ENCODE data around the gene DCLK1. TPM values are rescaled to one million over a fixed set of nuclear protein-coding genes. Genes with fewer than 3 reads are reported as not detected.
"Not testable (repeated sequence)": the region's sequence is repeated elsewhere in the genome, so short reads cannot be mapped to it uniquely, and the experiment has no call there.

Gene DCLK1
- total RNA-seq, 1 donor from 2014 or later, result 4.5 TPM

DNA sequence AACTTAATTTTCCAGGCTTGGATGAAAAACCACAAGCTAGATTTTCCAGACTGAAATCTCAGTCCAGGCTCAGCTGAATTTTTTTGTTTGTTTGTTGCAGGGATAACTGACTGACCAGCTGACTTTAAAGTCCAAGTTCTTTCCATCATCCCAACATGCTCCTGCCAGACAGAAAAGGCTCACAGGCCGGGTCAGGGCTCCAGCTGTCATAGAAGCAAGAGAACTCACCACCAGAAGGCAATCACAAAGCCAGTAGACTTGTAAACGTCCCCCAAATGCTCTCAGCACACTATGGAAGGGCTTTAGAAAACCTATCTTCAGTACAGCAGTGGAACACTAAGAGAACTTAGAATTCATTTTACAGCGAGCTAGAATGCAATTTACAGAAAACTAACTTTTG is 25.5 kb downstream of the DCLK1 start:
- H3K4me1 ChIP-seq, result no peaks in the 10 kb centered on the region
- no peaks in the 10 kb centered on the region for H3K9me3 ChIP-seq
- ATAC-seq (no peak), DNase-seq (no peak)
- H3K27ac ChIP-seq, result no peak overlapping the region
- intact Hi-C loops (cut with DNase I), result no loop called here
- no peaks in the 10 kb centered on the region for H3K36me3 ChIP-seq
- H3K27me3 ChIP-seq, result no peaks in the 10 kb centered on the region
- TF ChIP-seq, protein P1, sequence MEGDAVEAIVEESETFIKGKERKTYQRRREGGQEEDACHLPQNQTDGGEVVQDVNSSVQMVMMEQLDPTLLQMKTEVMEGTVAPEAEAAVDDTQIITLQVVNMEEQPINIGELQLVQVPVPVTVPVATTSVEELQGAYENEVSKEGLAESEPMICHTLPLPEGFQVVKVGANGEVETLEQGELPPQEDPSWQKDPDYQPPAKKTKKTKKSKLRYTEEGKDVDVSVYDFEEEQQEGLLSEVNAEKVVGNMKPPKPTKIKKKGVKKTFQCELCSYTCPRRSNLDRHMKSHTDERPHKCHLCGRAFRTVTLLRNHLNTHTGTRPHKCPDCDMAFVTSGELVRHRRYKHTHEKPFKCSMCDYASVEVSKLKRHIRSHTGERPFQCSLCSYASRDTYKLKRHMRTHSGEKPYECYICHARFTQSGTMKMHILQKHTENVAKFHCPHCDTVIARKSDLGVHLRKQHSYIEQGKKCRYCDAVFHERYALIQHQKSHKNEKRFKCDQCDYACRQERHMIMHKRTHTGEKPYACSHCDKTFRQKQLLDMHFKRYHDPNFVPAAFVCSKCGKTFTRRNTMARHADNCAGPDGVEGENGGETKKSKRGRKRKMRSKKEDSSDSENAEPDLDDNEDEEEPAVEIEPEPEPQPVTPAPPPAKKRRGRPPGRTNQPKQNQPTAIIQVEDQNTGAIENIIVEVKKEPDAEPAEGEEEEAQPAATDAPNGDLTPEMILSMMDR (IDR thresholded peaks at IDR 0.05), result no peak
- no peak overlapping the region for H3K4me3 ChIP-seq

DNA sequence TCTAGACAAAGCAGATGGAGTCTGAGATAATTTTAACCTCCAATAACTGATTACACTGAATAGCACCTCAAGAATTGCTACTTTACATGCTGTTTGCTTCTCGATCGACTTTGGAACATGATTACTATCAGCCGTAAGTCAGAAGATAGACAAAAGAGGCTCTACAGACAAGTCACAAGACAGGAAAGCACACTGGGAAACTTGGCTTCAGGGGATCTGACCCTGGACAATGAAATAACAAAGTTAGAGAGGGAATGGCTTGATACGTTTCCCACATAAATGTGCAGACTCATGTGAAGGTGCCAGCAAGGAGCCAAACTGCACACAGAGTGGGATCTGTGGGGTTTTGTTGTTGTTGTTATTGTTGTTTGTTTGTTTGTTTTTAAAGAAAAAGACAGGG is 28.5 kb downstream of the DCLK1 start:
- no peaks in the 10 kb centered on the region for H3K27me3 ChIP-seq
- no peaks in the 10 kb centered on the region for H3K9me3 ChIP-seq
- no peak overlapping the region for H3K4me3 ChIP-seq
- H3K27ac ChIP-seq, result no peak overlapping the region
- intact Hi-C loops (cut with DNase I), result no loop called here
- H3K4me1 ChIP-seq, result no peaks in the 10 kb centered on the region
- TF ChIP-seq, protein P1 (IDR thresholded peaks at IDR 0.05), result no peak
- no peak for ATAC-seq
- H3K36me3 ChIP-seq, result no peaks in the 10 kb centered on the region
- DNase-seq, result no peak

DNA sequence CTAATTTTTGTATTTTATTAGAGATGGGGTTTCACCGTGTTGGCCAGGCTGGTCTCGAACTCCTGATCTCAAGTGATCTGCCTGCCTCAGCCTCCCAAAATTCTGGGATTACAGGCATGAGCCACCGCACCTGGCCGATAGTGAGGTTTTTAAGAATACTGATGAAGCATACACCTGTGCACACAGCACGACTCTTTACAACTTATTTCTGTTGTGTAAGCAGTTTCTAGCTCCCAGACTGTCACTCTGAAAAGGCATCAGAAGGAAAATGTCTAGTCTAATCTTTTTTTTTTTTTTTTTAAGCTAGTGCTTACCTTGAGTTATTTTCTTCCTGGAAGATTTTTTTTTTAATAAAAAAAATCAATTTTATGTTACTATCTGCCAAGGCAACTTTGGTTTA is 29.3 kb downstream of the DCLK1 start:
- H3K4me1 ChIP-seq; intact Hi-C loops (cut with DNase I); H3K27me3 ChIP-seq; DNase-seq; ATAC-seq; H3K4me3 ChIP-seq; H3K9me3 ChIP-seq; H3K36me3 ChIP-seq; H3K27ac ChIP-seq: not testable (repeated sequence)

GRCh38 chr13:36101157-36101556 is 30.0 kb downstream of the DCLK1 start:
- ATAC-seq (no peak), DNase-seq (no peak)
- Histone ChIP-seq H3K4me3 (no peak overlapping the region), H3K36me3 (no peaks in the 10 kb centered on the region), H3K9me3 (no peaks in the 10 kb centered on the region), H3K4me1 (no peaks in the 10 kb centered on the region), H3K27ac (no peak overlapping the region), H3K27me3 (no peaks in the 10 kb centered on the region)
- TF ChIP-seq, protein P1 (IDR thresholded peaks at IDR 0.05), result no peak
- intact Hi-C loops (cut with DNase I), result no loop called here

- no peaks in the 10 kb centered on the region for H3K36me3 ChIP-seq
- no peaks in the 10 kb centered on the region for H3K4me1 ChIP-seq
- no peak overlapping the region for H3K4me3 ChIP-seq
- no peaks in the 10 kb centered on the region for H3K9me3 ChIP-seq
- DNase-seq, result no peak
- TF ChIP-seq, protein P1 (IDR thresholded peaks at IDR 0.05), result no peak
- H3K27me3 ChIP-seq, result no peaks in the 10 kb centered on the region
- no peak overlapping the region for H3K27ac ChIP-seq
- ATAC-seq, result no peak
- intact Hi-C loops (cut with DNase I), result no loop called here
These were observed 33.1 kb downstream of the DCLK1 start for GRCh38 chr13:36098080-36098479.

GRCh38 chr13:36096461-36097416 is 34.4 kb downstream of the DCLK1 start:
- Histone ChIP-seq H3K4me1 (no peaks in the 10 kb centered on the region), H3K4me3 (no peak overlapping the region), H3K36me3 (no peaks in the 10 kb centered on the region), H3K27me3 (no peaks in the 10 kb centered on the region), H3K27ac (no peak overlapping the region), H3K9me3 (no peaks in the 10 kb centered on the region)
- ATAC-seq (peak; percentile 53), DNase-seq (no peak)
- intact Hi-C loops (cut with DNase I), result no loop called here
- TF ChIP-seq, protein P1 (IDR thresholded peaks at IDR 0.05), result no peak

All from upper lobe of right lung (tissue), 1 donor.